K562 (cell line): ENCODE data around the gene ALG1L2. TPM values are rescaled to one million over a fixed set of nuclear protein-coding genes. Genes with fewer than 3 reads are reported as not detected.

ENCODE experiments used
- BMI1 ChIP-seq: fragments of 150-350 bp; IDR thresholded peaks from 2 replicates; pipeline ENCODE4 v1.6.1; 2014; ENCODE audit warnings: low read length
- BRF2 ChIP-seq: IDR thresholded peaks from 3 replicates; pipeline ENCODE4 v1.6.1; 2011; ENCODE audit warnings: borderline replicate concordance, mild to moderate bottlenecking; ENCODE audit not compliant: insufficient read length, insufficient read depth
- C11orf30 ChIP-seq: fragments of 450-650 bp; IDR thresholded peaks from 2 replicates; pipeline ENCODE4 v1.6.1; 2016; ENCODE audit warnings: low read depth, mild to moderate bottlenecking
- CBFA2T2 ChIP-seq: fragments of 450-650 bp; conservative IDR thresholded peaks from 2 replicates; pipeline ENCODE4 v1.6.1; 2017; ENCODE audit warnings: mild to moderate bottlenecking
- CC2D1A ChIP-seq: fragments of 450-650 bp; IDR thresholded peaks from 2 replicates; pipeline ENCODE4 v1.6.1; 2017; ENCODE audit warnings: mild to moderate bottlenecking
- GABPA ChIP-seq: fragments of 200-800 bp; sonication (Bioruptor generic); conservative IDR thresholded peaks from 2 replicates; pipeline ENCODE4 v1.6.1; 2016; ENCODE audit warnings: low read depth, missing genetic modification characterization, missing compliant biosample characterization
- HDAC2 ChIP-seq: fragments of 450-650 bp; IDR thresholded peaks from 2 replicates; pipeline ENCODE4 v1.6.1; 2016; ENCODE audit warnings: mild to moderate bottlenecking
- MAFF ChIP-seq: IDR thresholded peaks from 2 replicates; pipeline ENCODE4 v1.6.1; 2012; ENCODE audit warnings: low read length, improper control_type of control experiment
- MAX ChIP-seq: sonication (generic); formaldehyde crosslinking; IDR thresholded peaks from 2 replicates; pipeline ENCODE4 v1.9.0; 2022; ENCODE audit warnings: mild to moderate bottlenecking, missing genetic modification reagents
- MBD2 ChIP-seq: sonication (generic); IDR thresholded peaks from 2 replicates; pipeline ENCODE4 v1.6.1; 2016; ENCODE audit warnings: low read depth, borderline replicate concordance
- MTA2 ChIP-seq: fragments of 450-650 bp; IDR thresholded peaks from 2 replicates; pipeline ENCODE4 v1.6.1; 2016; ENCODE audit warnings: low read depth
- NKRF ChIP-seq: fragments of 450-650 bp; IDR thresholded peaks from 2 replicates; pipeline ENCODE4 v1.6.1; 2016; ENCODE audit warnings: borderline replicate concordance
- NR2C2 ChIP-seq, 2 experiments: fragments of 200-800 bp in 1 of 2; sonication (Bioruptor generic) in 1 of 2; sonication (generic) in 1 of 2; formaldehyde crosslinking in 1 of 2; IDR thresholded peaks; 2 replicates each; pipeline versions ENCODE4 v1.6.1 to v1.8.0; 2016 to 2022; ENCODE audit warnings: mild to moderate bottlenecking in 1 of 2, missing compliant biosample characterization in 1 of 2, missing genetic modification characterization in 1 of 2, missing genetic modification reagents in 1 of 2
- SIN3B ChIP-seq: fragments of 450-650 bp; IDR thresholded peaks from 2 replicates; pipeline ENCODE4 v1.6.1; 2017; ENCODE audit warnings: low read depth, mild to moderate bottlenecking, moderate library complexity
- SIRT6 ChIP-seq: IDR thresholded peaks from one replicate; pipeline ENCODE4 v1.6.1; 2012; ENCODE audit warnings: low read depth, mild to moderate bottlenecking, control low read depth, inconsistent platforms, low read length, moderate library complexity
- TGIF2 ChIP-seq: sonication (generic); formaldehyde crosslinking; IDR thresholded peaks from 2 replicates; pipeline ENCODE4 v1.8.1; 2022; ENCODE audit warnings: mild to moderate bottlenecking, missing genetic modification reagents, moderate library complexity
- ZFP30 ChIP-seq: fragments of 250-450 bp; sonication (Bioruptor Pico); IDR thresholded peaks from 2 replicates; pipeline ENCODE4 v1.8.0; 2022; ENCODE audit warnings: moderate library complexity, mild to moderate bottlenecking, inconsistent platforms, borderline replicate concordance
- ZNF347 ChIP-seq: fragments of 450-650 bp; formaldehyde crosslinking; IDR thresholded peaks from 2 replicates; pipeline ENCODE4 v1.4.0; 2020; ENCODE audit warnings: low read depth, mild to moderate bottlenecking, moderate library complexity
- ZNF436 ChIP-seq: fragments of 250-450, 450-650 bp; sonication (Bioruptor Pico); formaldehyde crosslinking; IDR thresholded peaks from 2 replicates; pipeline ENCODE4 v1.7.0; 2020; ENCODE audit warnings: mild to moderate bottlenecking
- polyA plus RNA-seq, 8 experiments: library from polyadenylated mRNA; depleted of rRNA in 4 of 8; stranded (reverse) in 5 of 8; unstranded in 3 of 8; fragments of >200 nt; fragmentation: Nextera tagmentation in 2 of 8; fragmentation: Illumina TruSeq in 1 of 8; extraction: Ambion mirVana in 2 of 8; extraction: Trizol in 1 of 8; gene quantifications; 2 replicates each; pipeline versions ENCODE4 v1.2.1 to v1.2.3, GENCODE V29; 2011 to 2014; ENCODE audit warnings: inconsistent platforms in 1 of 8, missing spikeins in 1 of 8
- total RNA-seq, 7 experiments: library from RNA; depleted of rRNA in 6 of 7; stranded (reverse); fragments of >200 nt in 6 of 7; fragmentation: Illumina TruSeq in 2 of 7; extraction: Trizol in 2 of 7; gene quantifications; 2 replicates each; pipeline versions ENCODE4 v1.2.1 to v1.2.3, GENCODE V29; 2011 to 2021; ENCODE audit warnings: low replicate concordance in 1 of 7
- TF ChIP-seq, protein P1 (sequence below): fragments of 200-800 bp; sonication (Bioruptor generic); IDR thresholded peaks from 2 replicates; pipeline ENCODE4 v1.6.1; 2017; ENCODE audit warnings: missing genetic modification characterization, missing compliant biosample characterization
- TF ChIP-seq, protein P2 (sequence below): sonication (generic); formaldehyde crosslinking; IDR thresholded peaks from 2 replicates; pipeline ENCODE4 v1.4.0; 2020; ENCODE audit warnings: mild to moderate bottlenecking, missing genetic modification reagents

ALG1L2 gene
- total and polyA plus RNA-seq, 9 of the 15 experiments (the other 6 are each of a cell fraction or from before 2014, with no cell fraction given) = 0.10 to 1.1 (median 0.33) TPM; not detected in 2

DNA sequence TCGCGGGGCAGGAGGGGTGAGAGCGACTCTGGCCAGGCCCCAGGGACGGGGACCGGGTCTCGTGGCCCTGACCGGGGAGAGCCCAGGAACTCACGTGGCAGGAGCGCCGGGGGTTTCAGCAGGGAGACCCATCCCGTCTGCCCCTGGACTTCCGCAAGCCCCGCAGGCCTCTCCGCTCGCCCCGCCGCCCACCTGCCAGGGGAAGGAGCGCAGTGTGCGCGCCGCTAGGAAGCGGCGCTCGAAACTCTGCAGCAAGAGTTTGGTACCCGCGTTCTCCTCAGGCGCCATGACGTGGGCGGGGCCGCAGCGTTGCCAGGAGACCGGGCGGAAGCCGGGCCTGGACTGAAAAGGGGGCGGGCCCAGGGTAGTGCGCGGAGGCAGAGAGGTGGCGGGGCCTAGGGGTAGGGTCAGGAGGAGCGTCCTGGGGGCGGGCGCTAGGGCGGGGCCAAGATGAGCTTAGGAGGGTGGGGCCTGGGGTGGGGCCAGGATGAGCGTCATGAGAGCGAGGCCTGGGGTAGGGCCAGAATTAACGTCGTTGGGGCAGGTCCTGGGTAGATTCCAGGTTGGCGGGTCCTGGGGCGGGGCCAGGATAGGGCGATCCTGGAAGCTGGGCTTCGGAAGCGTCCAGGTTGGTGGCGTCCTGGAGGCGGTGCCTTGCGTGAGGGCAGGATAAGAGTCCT is 29.7 kb downstream of the ALG1L2 start (continued):
- TF ChIP-seq C11orf30 (peak; percentile 26; the same call in 1 of the 2 replicates), CBFA2T2 (no peak), SIRT6 (no peak), ZNF347 (no peak), MTA2 (no peak), NKRF (peak; percentile 42; the same call in 1 of the 2 replicates), NR2C2 (CRISPR knock-in tag; IDR thresholded peaks at IDR 0.05) (no peak), NR2C2 (tag; IDR thresholded peaks at IDR 0.05) (0 out of 2 replicates have a peak, but pooled peaks have one; percentile 13), GABPA (tag) (peak; percentile 76), ZFP30 (CRISPR knock-in tag) (no peak), TGIF2 (no peak), ZNF436 (CRISPR knock-in tag) (no peak), CC2D1A (no peak), SIN3B (peak; percentile 63; the same call in 1 of the 2 replicates), MAX (CRISPR knock-in tag) (no peak), HDAC2 (no peak), MAFF (no peak), BMI1 (peak; percentile 74), MBD2 (0 out of 2 replicates have a peak, but pooled peaks have one; percentile 10), BRF2 (no peak)
- TF ChIP-seq, protein P1, sequence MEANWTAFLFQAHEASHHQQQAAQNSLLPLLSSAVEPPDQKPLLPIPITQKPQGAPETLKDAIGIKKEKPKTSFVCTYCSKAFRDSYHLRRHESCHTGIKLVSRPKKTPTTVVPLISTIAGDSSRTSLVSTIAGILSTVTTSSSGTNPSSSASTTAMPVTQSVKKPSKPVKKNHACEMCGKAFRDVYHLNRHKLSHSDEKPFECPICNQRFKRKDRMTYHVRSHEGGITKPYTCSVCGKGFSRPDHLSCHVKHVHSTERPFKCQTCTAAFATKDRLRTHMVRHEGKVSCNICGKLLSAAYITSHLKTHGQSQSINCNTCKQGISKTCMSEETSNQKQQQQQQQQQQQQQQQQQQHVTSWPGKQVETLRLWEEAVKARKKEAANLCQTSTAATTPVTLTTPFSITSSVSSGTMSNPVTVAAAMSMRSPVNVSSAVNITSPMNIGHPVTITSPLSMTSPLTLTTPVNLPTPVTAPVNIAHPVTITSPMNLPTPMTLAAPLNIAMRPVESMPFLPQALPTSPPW (CRISPR knock-in tag) = peak; percentile 44
- TF ChIP-seq, protein P2, sequence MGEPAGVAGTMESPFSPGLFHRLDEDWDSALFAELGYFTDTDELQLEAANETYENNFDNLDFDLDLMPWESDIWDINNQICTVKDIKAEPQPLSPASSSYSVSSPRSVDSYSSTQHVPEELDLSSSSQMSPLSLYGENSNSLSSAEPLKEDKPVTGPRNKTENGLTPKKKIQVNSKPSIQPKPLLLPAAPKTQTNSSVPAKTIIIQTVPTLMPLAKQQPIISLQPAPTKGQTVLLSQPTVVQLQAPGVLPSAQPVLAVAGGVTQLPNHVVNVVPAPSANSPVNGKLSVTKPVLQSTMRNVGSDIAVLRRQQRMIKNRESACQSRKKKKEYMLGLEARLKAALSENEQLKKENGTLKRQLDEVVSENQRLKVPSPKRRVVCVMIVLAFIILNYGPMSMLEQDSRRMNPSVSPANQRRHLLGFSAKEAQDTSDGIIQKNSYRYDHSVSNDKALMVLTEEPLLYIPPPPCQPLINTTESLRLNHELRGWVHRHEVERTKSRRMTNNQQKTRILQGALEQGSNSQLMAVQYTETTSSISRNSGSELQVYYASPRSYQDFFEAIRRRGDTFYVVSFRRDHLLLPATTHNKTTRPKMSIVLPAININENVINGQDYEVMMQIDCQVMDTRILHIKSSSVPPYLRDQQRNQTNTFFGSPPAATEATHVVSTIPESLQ (CRISPR knock-in tag) = no peak
